Skeletal muscle tissue (tissue), 4 donors: ENCODE results near the gene VTI1A. TPM values are rescaled to one million over a fixed set of nuclear protein-coding genes. Genes with fewer than 3 reads are reported as not detected.

Source experiments
- H3K27ac ChIP-seq: one replicate; pipeline ENCODE4 v1.7.0; 2013; ENCODE audit warnings: mild to moderate bottlenecking, low read depth, low read length, inconsistent platforms
- H3K27me3 ChIP-seq, 3 donors: one replicate each; pipeline ENCODE4 v1.7.0; 2013; ENCODE audit warnings: low read length in 3 of 3; ENCODE audit not compliant: control insufficient read depth in 3 of 3, insufficient read depth in 3 of 3
- H3K36me3 ChIP-seq, 3 donors: one replicate each; pipeline ENCODE4 v1.7.0; 2013; ENCODE audit warnings: low read length in 3 of 3; ENCODE audit not compliant: control insufficient read depth in 3 of 3, insufficient read depth in 3 of 3
- H3K4me1 ChIP-seq, 3 donors: one replicate each; pipeline ENCODE4 v1.7.0; 2013; ENCODE audit warnings: low read length in 3 of 3, mild to moderate bottlenecking in 3 of 3; ENCODE audit not compliant: control insufficient read depth in 3 of 3, insufficient read depth in 3 of 3
- H3K4me3 ChIP-seq, 3 donors: one replicate each; pipeline ENCODE4 v1.7.0; 2013; ENCODE audit warnings: low read length in 3 of 3
- H3K9ac ChIP-seq, 3 donors: one replicate each; pipeline ENCODE4 v1.7.0; 2013; ENCODE audit warnings: low read length in 3 of 3, mild to moderate bottlenecking in 3 of 3, moderate library complexity in 2 of 3, low read depth in 1 of 3
- H3K9me3 ChIP-seq, 3 donors: one replicate each; pipeline ENCODE4 v1.7.0; 2013; ENCODE audit warnings: low read length in 3 of 3; ENCODE audit not compliant: control insufficient read depth in 3 of 3
- total RNA-seq: library from RNA; depleted of rRNA; stranded (reverse); fragments of >200 nt; gene quantifications from one replicate; pipeline ENCODE4 v1.2.3, GENCODE V29; 2014
- donor health status: Osteomylitis.

Gene VTI1A
- total RNA-seq, 1 donor from 2014 or later, result 18.3 TPM

- no peak overlapping the region for H3K4me3 ChIP-seq
- H3K4me1 ChIP-seq, result no peaks in the 10 kb centered on the region
- H3K36me3 ChIP-seq, result peaks cover 0 to 6% (median 0%) of the 10 kb centered on the region in 3 donors
- H3K9me3 ChIP-seq, result no peaks in the 10 kb centered on the region
- H3K9ac ChIP-seq, result no peak overlapping the region
- H3K27me3 ChIP-seq, result no peaks in the 10 kb centered on the region
- H3K27ac ChIP-seq, result no peak overlapping the region
These were observed 364.9 kb downstream of the VTI1A start for GRCh38 chr10:112811741-112812551.

GRCh38 chr10:112812586-112812985, 365.6 kb downstream of the VTI1A start:
- peaks cover 0 to 6% (median 0%) of the 10 kb centered on the region in 3 donors for H3K36me3 ChIP-seq
- H3K4me1 ChIP-seq, result no peaks in the 10 kb centered on the region
- H3K9me3 ChIP-seq, result no peaks in the 10 kb centered on the region
- no peak overlapping the region for H3K4me3 ChIP-seq
- no peaks in the 10 kb centered on the region for H3K27me3 ChIP-seq
- no peak overlapping the region for H3K9ac ChIP-seq
- no peak overlapping the region for H3K27ac ChIP-seq

DNA sequence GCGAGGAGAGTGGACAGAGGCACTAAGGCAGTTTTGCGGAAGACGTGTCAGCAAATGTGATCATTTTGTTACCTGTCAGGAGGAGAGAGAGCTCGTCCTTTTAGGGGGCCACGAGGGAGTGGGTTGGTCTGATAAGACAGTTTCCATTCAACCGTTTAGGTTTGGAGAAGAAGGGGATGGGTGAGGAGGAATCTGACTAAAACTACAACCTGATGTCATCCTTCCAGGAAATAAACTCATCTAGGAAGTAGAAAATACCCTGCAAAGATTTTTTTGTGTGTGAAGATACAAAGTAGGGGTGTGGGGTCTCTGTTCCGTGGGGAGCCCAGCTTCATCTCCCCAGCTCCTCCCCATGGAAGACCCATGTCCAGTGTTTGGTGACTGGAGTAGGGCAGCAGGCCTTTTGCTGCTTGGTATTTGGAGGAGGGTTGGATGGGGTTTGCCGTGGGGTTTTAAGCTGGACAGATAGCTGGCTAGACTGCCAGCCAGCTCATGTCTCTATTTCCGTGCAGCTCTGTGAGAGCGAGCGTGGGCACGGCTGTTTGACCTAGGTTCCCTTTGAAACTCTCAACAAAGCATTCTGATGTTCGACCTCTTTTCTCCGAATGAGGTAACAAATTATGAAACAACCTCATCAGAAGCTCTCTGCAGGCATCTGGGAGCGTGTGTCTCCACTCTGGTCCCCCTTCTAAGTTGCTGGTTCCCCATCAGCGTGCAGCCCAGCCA, 367.0 kb downstream of the VTI1A start:
- Histone ChIP-seq H3K27me3 (no peaks in the 10 kb centered on the region), H3K9me3 (no peaks in the 10 kb centered on the region), H3K27ac (no peak overlapping the region), H3K4me3 (no peak overlapping the region), H3K36me3 (peaks cover 0 to 6% (median 0%) of the 10 kb centered on the region in 3 donors), H3K4me1 (no peaks in the 10 kb centered on the region), H3K9ac (no peak overlapping the region)

DNA sequence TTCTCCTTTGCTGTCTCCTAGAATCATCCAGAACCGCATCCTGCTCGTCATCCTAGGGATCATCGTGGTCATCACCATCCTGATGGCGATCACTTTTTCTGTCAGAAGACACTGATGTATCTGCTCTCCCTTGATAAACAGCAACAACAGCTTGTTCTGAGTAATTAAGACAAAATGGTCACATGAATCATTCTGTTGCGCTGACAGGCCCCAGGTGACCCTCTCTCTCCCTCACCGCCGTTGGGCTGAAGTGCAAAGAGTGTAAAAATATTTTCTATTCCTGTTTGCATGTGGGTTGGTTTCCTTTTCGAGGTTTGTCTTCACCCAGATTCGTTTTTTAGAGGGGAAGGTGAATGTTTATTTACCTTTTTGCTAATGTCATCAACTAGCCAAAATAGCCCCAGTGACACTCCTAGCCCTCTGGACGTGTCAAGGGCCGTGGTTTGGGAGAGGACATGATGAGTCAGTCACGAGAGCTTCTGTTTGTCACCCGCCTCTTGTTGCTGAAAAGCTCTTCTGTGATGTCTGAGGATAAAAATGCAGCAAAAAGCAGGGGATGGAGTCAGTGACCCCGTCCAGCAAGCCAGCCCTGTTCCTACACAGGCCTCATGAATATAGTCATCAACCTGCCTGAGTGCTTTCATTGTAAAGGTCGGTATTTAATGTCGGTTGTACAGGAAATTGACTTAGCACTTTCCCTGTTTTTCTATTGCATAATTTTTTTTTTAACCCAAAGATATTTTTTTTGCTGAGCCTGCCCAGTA, 368.4 kb downstream of the VTI1A start:
- H3K27ac ChIP-seq, result no peak overlapping the region
- H3K27me3 ChIP-seq, result no peaks in the 10 kb centered on the region
- H3K9ac ChIP-seq, result no peak overlapping the region
- H3K4me3 ChIP-seq, result no peak overlapping the region
- H3K4me1 ChIP-seq, result no peaks in the 10 kb centered on the region
- peaks cover 0 to 6% (median 1%) of the 10 kb centered on the region in 3 donors for H3K36me3 ChIP-seq
- no peaks in the 10 kb centered on the region for H3K9me3 ChIP-seq

GRCh38 chr10:112816033-112816430, 369.0 kb downstream of the VTI1A start:
- H3K9ac ChIP-seq, result no peak overlapping the region
- H3K9me3 ChIP-seq, result no peaks in the 10 kb centered on the region
- no peak overlapping the region for H3K4me3 ChIP-seq
- peaks cover 0 to 6% (median 3%) of the 10 kb centered on the region in 3 donors for H3K36me3 ChIP-seq
- H3K4me1 ChIP-seq, result no peaks in the 10 kb centered on the region
- H3K27me3 ChIP-seq, result no peaks in the 10 kb centered on the region
- H3K27ac ChIP-seq, result no peak overlapping the region

DNA sequence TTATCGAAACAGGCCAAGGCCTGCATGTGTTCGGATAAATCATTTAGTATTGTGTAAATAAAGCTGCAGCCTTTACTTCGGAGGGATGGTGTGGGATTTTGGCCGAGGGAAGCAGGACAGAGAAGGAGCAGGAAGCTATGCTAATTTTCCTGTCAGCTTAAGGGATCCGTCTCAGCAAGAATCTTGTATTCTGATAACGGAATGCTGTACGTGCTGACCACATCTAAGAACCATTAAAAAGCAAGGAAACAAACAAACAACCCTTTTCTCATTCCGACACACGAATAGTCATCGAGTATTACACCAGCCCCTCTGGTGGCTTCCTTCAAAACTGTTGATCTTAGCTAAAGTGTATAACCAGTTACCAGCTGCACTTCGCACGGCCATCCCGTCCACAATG, 369.9 kb downstream of the VTI1A start:
- Histone ChIP-seq H3K36me3 (peaks cover 0 to 6% (median 3%) of the 10 kb centered on the region in 3 donors), H3K27ac (no peak overlapping the region), H3K27me3 (no peaks in the 10 kb centered on the region), H3K9ac (no peak overlapping the region), H3K4me1 (no peaks in the 10 kb centered on the region), H3K9me3 (no peaks in the 10 kb centered on the region), H3K4me3 (no peak overlapping the region)

- H3K27ac ChIP-seq, result no peak overlapping the region
- H3K36me3 ChIP-seq, result peaks cover 3 to 6% (median 4%) of the 10 kb centered on the region in 3 donors
- no peaks in the 10 kb centered on the region for H3K9me3 ChIP-seq
- H3K4me1 ChIP-seq, result no peaks in the 10 kb centered on the region
- H3K9ac ChIP-seq, result no peak overlapping the region
- H3K27me3 ChIP-seq, result no peaks in the 10 kb centered on the region
- H3K4me3 ChIP-seq, result no peak overlapping the region
These were observed 371.2 kb downstream of the VTI1A start for GRCh38 chr10:112817981-112818777.

DNA sequence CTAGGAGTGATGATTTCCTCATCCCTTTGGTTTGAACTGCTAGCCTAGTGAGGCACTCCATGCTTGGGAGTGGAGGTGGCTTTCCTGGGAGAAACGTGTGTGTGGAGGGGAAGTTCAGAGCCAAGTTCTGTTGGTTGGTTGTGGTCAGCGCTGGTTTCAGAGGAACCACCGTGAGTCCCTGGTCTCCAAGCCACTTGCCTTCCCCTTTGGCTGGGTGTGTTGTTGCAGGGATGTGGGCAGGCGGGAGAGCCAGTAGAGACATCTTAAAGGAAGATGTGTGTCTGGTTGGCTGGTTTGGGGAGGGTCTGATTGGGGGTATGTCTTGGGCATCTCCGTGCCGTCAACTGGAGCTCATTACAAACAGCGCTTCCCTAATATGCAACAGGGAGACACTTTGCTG, 372.2 kb downstream of the VTI1A start:
- Histone ChIP-seq H3K4me3 (no peak overlapping the region), H3K9me3 (no peaks in the 10 kb centered on the region), H3K4me1 (no peaks in the 10 kb centered on the region), H3K36me3 (peaks cover 3 to 6% (median 4%) of the 10 kb centered on the region in 3 donors), H3K9ac (no peak overlapping the region), H3K27ac (no peak overlapping the region), H3K27me3 (no peaks in the 10 kb centered on the region)

DNA sequence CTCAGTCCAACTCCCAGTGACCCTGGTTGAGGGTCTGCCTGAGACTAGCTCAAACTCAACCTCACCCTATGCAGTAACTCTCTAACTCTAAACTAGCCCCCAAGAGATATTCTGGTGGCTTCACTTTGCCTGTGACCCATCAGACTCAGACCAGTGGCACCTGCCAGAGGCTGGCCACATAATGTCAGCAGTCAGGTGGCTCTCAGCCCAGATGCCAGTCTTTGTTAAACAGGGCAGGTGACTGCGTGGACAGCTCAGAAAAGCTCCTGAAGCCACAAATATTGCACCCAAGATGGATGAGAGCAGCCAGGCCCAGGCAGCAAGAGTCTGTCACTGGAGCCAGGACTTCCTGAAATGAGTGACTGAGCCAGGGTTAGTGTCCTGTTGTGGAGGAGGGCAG, 373.3 kb downstream of the VTI1A start:
- Histone ChIP-seq H3K27ac (no peak overlapping the region), H3K27me3 (no peaks in the 10 kb centered on the region), H3K4me3 (no peak overlapping the region), H3K9ac (no peak overlapping the region), H3K36me3 (peaks cover 3 to 6% (median 4%) of the 10 kb centered on the region in 3 donors), H3K9me3 (no peaks in the 10 kb centered on the region), H3K4me1 (no peaks in the 10 kb centered on the region)
